Lung (tissue), 12 donors: ENCODE data around the gene ZBTB25. TPM values are rescaled to one million over a fixed set of nuclear protein-coding genes. Genes with fewer than 3 reads are reported as not detected.

Experiments used
- ATAC-seq: fragments of 200-7000 bp; cut with Tn5 transposase; one replicate; pipeline ENCODE4 v1.9.1; 2020; ENCODE audit warnings: moderate number of reproducible peaks; ENCODE audit not compliant: insufficient read depth, low FRiP score
- DNase-seq, 3 donors: peaks; one replicate each; pipeline ENCODE4 v3.0.0-alpha.2; 2013 to 2017
- H3K27ac ChIP-seq, 2 donors: one replicate each; pipeline ENCODE4 v1.5.1; 2013; ENCODE audit warnings: mild to moderate bottlenecking in 2 of 2, moderate library complexity in 2 of 2, control low read depth in 1 of 2, inconsistent platforms in 1 of 2, low read depth in 1 of 2, low read length in 1 of 2
- H3K27me3 ChIP-seq, 3 donors: one replicate each; pipeline ENCODE4 v1.5.1; 2013; ENCODE audit warnings: low read length in 2 of 3; ENCODE audit not compliant: control insufficient read depth in 3 of 3, insufficient read depth in 3 of 3
- H3K36me3 ChIP-seq, 4 donors: one replicate each; pipeline ENCODE4 v1.5.1; 2013; ENCODE audit warnings: low read length in 4 of 4, mild to moderate bottlenecking in 1 of 4, moderate library complexity in 1 of 4; ENCODE audit not compliant: control insufficient read depth in 4 of 4, insufficient read depth in 4 of 4
- H3K4me1 ChIP-seq, 5 donors: one replicate each; pipeline ENCODE4 v1.5.1; 2013; ENCODE audit warnings: low read length in 5 of 5, mild to moderate bottlenecking in 2 of 5, moderate library complexity in 1 of 5; ENCODE audit not compliant: control insufficient read depth in 5 of 5, insufficient read depth in 5 of 5
- H3K4me3 ChIP-seq: one replicate; pipeline ENCODE4 v1.5.1; 2013; ENCODE audit warnings: mild to moderate bottlenecking, control low read depth, moderate library complexity
- H3K9ac ChIP-seq, 2 donors: one replicate each; pipeline ENCODE4 v1.5.1; 2013; ENCODE audit warnings: low read length in 2 of 2, control low read depth in 1 of 2; ENCODE audit not compliant: insufficient read depth in 1 of 2
- H3K9me3 ChIP-seq, 4 donors: one replicate each; pipeline ENCODE4 v1.5.1; 2013; ENCODE audit warnings: low read length in 3 of 4, mild to moderate bottlenecking in 1 of 4, moderate library complexity in 1 of 4; ENCODE audit not compliant: control insufficient read depth in 4 of 4, insufficient read depth in 3 of 4
- WGBS, 2 donors: extraction: QIAGEN DNeasy Blood & Tissue Kit; methylation state at CpG; one replicate each; pipeline ENCODE4 v1.1.7; 2013; 5-methylcytosine and 5-hydroxymethylcytosine counted together
- polyA plus RNA-seq, 2 donors: library from polyadenylated mRNA; stranded (reverse); fragments of 200-250 nt; gene quantifications; one replicate each; pipeline ENCODE4 v1.2.1, GENCODE V29; 2013
- total RNA-seq, 2 donors: library from RNA; depleted of rRNA in 1 of 2; stranded (reverse); fragments of >200 nt in 1 of 2; gene quantifications; one replicate each; pipeline ENCODE4 v1.2.1, GENCODE V29; 2014 to 2021
- TF ChIP-seq, protein P1 (sequence below): IDR thresholded peaks from 2 replicates; pipeline ENCODE4 v1.5.1; 2012; ENCODE audit warnings: mild to moderate bottlenecking; ENCODE audit errors: control extremely low read depth, extremely low read depth
- donor health status: control.
- donor health status: control.
- donor health status: Bipolar disorder and iron deficiency.
- donor health status: healthy.
- donor health status: DM: yes; HTN: yes; CAD: no.

Gene ZBTB25
- total and polyA plus RNA-seq, 4 donors = 4.0 to 15.4 (median 9.2) TPM

DNA sequence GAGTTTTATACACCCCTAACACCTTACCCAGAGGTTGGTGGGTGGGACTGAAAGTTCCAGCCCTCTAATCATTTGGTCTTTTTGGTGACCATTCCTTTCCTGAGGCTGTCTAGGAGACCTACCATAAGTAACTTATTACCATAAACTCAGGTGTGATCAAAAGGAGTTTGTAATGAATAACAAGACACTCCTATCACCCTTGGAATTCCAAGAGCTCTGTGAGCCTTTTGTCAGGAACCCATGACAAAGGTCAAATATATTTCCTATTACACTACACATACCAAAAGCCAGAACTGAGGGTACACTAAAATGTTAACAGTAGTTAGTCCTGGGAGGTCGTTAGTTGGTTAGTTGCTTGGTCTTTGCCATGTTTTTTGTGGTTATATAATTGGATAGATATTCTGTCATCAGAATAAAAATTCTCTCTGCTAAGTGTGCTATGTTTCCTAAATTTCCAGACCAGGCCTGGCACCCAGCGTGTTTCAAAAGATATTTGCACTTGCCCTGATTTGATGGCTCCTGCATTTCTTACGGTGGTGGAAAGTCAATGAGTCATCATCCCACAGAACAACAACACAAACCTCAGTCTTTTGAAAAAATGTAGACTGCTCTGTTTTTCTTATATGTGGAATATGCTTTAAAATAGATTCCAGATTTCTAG is 65.3 kb downstream of the ZBTB25 start:
- no peak overlapping the region for H3K9ac ChIP-seq
- peak; percentile 35 for ATAC-seq
- H3K4me3 ChIP-seq = no peak overlapping the region
- H3K27ac ChIP-seq = no peak overlapping the region
- no peaks in the 10 kb centered on the region for H3K27me3 ChIP-seq
- H3K36me3 ChIP-seq = peaks cover 12 to 26% (median 21%) of the 10 kb centered on the region in 4 donors
- 58 to 82% methylated on average over 3 of the region's 3 CpGs for WGBS, 2 donors
- H3K4me1 ChIP-seq = peaks cover 0 to 4% (median 0%) of the 10 kb centered on the region in 5 donors
- peak in 2 of 3 donors; percentile 20 to 40 for DNase-seq
- TF ChIP-seq, protein P1, sequence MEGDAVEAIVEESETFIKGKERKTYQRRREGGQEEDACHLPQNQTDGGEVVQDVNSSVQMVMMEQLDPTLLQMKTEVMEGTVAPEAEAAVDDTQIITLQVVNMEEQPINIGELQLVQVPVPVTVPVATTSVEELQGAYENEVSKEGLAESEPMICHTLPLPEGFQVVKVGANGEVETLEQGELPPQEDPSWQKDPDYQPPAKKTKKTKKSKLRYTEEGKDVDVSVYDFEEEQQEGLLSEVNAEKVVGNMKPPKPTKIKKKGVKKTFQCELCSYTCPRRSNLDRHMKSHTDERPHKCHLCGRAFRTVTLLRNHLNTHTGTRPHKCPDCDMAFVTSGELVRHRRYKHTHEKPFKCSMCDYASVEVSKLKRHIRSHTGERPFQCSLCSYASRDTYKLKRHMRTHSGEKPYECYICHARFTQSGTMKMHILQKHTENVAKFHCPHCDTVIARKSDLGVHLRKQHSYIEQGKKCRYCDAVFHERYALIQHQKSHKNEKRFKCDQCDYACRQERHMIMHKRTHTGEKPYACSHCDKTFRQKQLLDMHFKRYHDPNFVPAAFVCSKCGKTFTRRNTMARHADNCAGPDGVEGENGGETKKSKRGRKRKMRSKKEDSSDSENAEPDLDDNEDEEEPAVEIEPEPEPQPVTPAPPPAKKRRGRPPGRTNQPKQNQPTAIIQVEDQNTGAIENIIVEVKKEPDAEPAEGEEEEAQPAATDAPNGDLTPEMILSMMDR = no peak
- H3K9me3 ChIP-seq = no peaks in the 10 kb centered on the region

GRCh38 chr14:64434528-64434927 is 69.1 kb downstream of the ZBTB25 start:
- Histone ChIP-seq H3K9me3 (no peaks in the 10 kb centered on the region), H3K4me3 (no peak overlapping the region), H3K36me3 (peaks cover 10 to 29% (median 21%) of the 10 kb centered on the region in 4 donors), H3K27ac (no peak overlapping the region), H3K9ac (no peak overlapping the region), H3K4me1 (no peaks in the 10 kb centered on the region), H3K27me3 (no peaks in the 10 kb centered on the region)
- TF ChIP-seq, protein P1 = no peak
- ATAC-seq (no peak), DNase-seq (peak in 1 of 3 donors; percentile 23)
- WGBS, 2 donors = 74 to 91% methylated on average over 3 of the region's 3 CpGs

DNA sequence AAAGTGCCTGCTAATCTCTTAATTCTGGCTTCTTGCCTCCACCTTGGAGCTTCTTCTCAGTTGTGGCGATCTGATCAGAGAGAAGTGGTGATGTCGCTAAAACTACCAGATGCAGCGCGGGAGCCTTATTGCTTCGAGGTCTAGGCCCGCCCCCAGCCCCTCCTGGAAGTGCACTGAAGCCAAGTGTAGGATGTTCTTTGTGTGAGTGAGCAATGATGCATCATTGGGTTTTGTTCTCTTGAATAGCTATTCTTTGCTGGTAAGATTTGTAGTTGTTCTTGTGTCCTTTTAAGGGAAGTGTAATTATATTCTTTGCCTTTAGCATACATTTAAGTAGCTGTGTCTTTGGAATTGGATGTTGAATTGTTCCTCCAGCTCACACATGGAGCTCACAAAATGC is 79.7 kb downstream of the ZBTB25 start:
- Histone ChIP-seq H3K9me3 (no peaks in the 10 kb centered on the region), H3K36me3 (peaks cover 16 to 38% (median 23%) of the 10 kb centered on the region in 4 donors), H3K27me3 (no peaks in the 10 kb centered on the region), H3K4me1 (no peaks in the 10 kb centered on the region), H3K9ac (no peak overlapping the region), H3K4me3 (no peak overlapping the region), H3K27ac (no peak overlapping the region)
- TF ChIP-seq, protein P1 = no peak
- WGBS, 2 donors = 96 to 98% methylated on average over 6 of the region's 6 CpGs
- no peak for DNase-seq
- ATAC-seq = no peak
